GM21360 (cell line): ENCODE data around the gene FITM1.
"Not testable (repeated sequence)": the region's sequence is repeated elsewhere in the genome, so short reads cannot be mapped to it uniquely, and the experiment has no call there.

Source experiments
- ATAC-seq: cut with Tn5 transposase; IDR thresholded peaks from one replicate; pipeline ENCODE4 v1.9.1; 2021; ENCODE audit warnings: mild to moderate bottlenecking, moderate library complexity; ENCODE audit not compliant: unreplicated experiment

The FITM1 gene

DNA sequence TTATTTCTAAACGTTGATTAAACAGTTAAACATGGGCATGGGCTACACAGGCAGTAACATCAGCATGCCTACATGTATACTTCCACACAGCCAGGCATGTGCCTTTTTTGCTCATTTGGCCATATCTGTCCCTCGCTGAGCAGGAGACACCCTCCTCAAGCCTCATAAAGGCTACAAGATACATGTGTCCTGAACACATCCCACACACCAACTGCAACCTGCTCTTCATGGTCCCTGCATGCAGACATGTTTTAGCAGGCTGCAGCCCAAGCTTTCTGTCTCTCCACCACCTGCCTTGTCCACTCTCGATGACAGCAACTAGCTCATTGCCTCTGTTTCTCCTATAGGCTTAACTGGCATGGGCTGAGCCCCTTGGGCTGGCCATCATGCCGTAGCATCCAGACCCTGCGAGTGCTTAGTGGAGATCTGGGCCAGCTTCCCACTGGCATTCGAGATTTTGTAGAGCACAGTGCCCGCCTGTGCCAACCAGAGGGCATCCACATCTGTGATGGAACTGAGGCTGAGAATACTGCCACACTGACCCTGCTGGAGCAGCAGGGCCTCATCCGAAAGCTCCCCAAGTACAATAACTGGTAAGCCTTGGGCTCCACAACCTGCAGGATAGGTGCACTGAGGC lies 33.8 kb upstream of the FITM1 start:
- ATAC-seq = no peak

GRCh38 chr14:24098229-24098926 lies 32.1 kb upstream of the FITM1 start:
- no peak for ATAC-seq

- no peak for ATAC-seq
Measured at GRCh38 chr14:24098927-24099813, 31.3 kb upstream of the FITM1 start.

DNA sequence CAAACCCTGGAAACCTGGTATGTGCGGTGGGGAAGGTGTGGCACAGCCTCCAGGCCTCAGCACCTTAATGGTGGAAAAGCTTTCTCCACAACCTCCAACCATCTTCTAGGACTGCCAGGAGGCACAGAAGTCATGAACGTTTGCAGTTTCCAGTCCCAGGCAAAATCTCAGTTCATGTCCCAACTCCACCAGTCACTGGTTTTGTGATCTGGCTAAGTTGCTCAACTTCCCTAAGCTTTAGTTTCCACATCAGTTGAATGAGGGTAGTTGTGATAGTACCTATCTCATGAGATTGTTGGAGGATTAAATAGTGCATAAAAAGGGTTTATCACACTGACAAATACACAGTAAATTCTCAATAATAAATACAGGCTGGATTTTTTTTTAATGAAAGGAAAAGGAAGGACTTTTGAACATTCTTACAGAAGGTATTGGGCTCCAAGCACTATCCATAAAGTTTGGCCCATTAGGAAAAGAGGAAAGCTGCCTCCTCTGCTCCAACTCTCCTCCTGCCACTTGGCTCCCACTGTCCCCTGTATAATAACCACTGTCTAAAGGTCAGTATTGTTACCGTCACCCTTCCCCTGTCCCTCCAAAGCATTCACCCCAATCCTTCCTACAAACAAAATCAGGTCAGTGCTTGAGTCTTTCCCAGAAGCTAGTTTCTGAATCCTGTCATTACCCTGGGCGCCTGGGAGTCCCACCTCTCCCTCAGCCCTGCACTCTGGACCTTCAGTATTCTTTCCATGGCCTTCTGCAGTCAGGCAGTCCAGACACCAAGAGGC lies 30.1 kb upstream of the FITM1 start:
- ATAC-seq = no peak

DNA sequence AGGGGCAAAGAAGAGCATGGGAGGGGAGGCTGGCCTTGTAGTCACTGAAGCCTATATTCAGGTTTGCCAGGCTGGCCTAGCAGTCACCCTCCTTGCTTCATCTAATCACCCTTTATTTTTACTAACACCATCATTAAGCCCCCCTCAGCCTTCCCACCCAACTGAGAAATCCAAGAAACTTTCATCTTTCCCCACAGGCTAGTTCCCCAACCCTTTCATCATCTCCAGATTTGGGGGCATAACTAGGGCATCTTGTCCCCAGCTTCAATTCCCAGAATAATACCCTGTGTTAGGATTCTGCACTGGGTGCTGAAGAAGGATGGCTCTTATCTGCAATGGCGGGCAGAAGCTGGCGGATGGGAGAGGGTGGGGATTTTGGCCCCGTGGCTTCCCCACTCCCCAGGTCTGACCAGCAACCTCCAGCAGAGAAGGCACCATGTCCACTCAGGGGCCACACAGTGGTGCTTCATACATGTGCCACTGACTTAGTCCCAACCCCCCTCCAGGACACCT lies 29.4 kb upstream of the FITM1 start:
- no peak for ATAC-seq

DNA sequence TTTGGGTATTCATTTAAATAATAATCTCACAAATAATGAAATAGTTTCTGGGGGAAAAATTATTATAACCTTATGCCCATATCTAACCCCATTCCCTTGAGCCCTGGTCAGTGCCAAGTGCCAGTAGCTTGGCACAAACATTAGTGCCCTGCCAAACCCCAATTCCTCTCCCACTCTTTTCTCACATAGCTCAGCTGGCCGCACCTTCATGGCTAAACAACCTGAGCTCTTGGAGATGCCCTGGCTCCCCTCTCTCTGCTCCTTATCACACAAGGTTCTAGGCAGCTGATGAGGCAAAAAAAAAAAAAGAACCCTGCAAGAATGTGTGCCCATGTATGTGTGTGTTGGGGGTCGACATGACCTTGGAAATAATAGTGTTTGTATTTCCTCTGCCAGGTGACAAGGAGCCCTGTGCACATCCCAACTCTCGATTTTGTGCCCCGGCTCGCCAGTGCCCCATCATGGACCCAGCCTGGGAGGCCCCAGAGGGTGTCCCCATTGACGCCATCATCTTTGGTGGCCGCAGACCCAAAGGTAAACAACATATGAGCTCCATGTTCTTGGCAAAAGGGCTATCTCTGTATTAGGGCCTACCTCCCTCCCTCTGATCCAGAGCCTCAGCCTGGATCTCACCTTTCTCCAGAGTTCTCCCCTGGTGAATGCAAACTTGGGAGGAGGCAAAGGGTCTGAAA lies 28.0 kb upstream of the FITM1 start:
- ATAC-seq = no peak

- no peak for ATAC-seq
Measured at GRCh38 chr14:24103451-24103850, 27.0 kb upstream of the FITM1 start.

GRCh38 chr14:24105609-24106239 lies 24.7 kb upstream of the FITM1 start:
- not testable (repeated sequence) for ATAC-seq

GRCh38 chr14:24106672-24107271 lies 23.7 kb upstream of the FITM1 start:
- ATAC-seq = no peak

- no peak for ATAC-seq
Measured at GRCh38 chr14:24108336-24108874, 22.1 kb upstream of the FITM1 start.

DNA sequence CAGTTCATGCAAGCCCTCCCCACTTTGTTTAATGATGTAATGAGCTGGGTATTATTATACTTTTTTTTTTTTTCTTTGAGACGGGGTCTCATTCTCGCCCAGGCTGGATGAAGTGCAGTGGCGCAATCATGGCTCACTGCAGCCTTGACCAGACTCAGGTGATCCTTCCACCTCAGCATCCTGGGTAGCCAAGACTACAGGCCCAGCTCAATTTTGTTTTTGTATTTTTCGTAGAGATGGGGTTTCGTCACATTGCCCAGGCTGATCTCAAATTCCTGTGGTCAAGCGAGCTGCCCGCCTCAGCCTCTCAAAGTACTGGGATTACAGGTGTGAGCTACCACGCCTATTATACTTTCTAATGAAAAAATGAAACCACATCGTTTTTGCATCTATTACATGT lies 20.4 kb upstream of the FITM1 start:
- ATAC-seq = no peak

- ATAC-seq = no peak
Measured at GRCh38 chr14:24110523-24110922, 19.9 kb upstream of the FITM1 start.

- no peak for ATAC-seq
Measured at GRCh38 chr14:24113379-24113800, 17.1 kb upstream of the FITM1 start.

GRCh38 chr14:24113801-24114531 lies 16.5 kb upstream of the FITM1 start:
- ATAC-seq = peak; percentile 26

GRCh38 chr14:24114532-24115421 lies 15.7 kb upstream of the FITM1 start, which contains the start of the genes DCAF11 and NRL:
Gene DCAF11 (plus strand): TSS chr14:24114777. CDS start chr14:24115595, 818 bp downstream.
Gene NRL (minus strand): TSS chr14:24114949. CDS start chr14:24082848, 32,101 bp downstream.
- peak; percentile 85 for ATAC-seq

- ATAC-seq = no peak
Measured at GRCh38 chr14:24115422-24116127, 14.9 kb upstream of the FITM1 start.
